NCI-H2107 (cell line): ENCODE results near the gene EVA1A.
"Not testable (repeated sequence)": the region's sequence is repeated elsewhere in the genome, so short reads cannot be mapped to it uniquely, and the experiment has no call there.

ENCODE experiments used
- DNase-seq: peaks from one replicate; lab custom pipeline; 2025; lab: John Stamatoyannopoulos, UW

EVA1A gene

DNA sequence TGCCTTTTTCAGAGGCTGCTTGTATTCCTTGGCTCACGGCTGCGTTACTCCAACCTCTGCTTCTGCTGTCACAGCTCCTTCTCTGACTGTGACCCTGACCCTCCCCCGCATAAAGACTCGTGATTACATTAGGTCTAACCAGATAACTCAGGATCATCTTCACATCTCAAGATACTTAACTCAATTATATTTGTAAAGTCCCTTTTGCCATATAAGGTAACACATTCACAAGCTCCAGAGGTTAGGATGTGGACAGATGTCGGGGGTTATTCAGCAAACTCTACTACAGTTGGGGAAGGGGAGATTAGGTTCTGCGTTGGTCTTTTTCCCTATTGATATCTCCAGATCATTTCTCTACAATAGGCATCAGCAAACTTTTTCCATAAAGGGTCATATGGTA lies 76.9 kb downstream of the EVA1A start:
- DNase-seq, result no peak

DNA sequence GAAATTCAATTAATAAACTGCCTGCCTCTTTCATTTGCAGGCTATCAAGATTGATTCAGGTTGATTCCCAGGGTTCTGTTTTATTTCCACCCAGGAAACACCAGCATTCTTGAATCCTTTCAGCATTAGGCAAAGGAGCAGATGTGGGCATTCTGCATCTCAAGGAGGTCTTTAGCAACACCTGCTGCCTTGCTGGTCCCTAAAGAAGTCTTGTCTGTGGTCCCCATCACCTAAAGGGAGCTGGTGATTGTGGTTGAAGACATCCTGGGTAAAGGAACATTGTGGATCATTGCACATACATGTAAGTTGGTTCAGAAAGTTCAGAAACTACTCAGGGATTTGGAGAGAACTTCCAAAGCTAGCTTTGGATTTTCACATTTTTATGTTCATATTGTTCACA lies 78.3 kb downstream of the EVA1A start:
- DNase-seq, result no peak

DNA sequence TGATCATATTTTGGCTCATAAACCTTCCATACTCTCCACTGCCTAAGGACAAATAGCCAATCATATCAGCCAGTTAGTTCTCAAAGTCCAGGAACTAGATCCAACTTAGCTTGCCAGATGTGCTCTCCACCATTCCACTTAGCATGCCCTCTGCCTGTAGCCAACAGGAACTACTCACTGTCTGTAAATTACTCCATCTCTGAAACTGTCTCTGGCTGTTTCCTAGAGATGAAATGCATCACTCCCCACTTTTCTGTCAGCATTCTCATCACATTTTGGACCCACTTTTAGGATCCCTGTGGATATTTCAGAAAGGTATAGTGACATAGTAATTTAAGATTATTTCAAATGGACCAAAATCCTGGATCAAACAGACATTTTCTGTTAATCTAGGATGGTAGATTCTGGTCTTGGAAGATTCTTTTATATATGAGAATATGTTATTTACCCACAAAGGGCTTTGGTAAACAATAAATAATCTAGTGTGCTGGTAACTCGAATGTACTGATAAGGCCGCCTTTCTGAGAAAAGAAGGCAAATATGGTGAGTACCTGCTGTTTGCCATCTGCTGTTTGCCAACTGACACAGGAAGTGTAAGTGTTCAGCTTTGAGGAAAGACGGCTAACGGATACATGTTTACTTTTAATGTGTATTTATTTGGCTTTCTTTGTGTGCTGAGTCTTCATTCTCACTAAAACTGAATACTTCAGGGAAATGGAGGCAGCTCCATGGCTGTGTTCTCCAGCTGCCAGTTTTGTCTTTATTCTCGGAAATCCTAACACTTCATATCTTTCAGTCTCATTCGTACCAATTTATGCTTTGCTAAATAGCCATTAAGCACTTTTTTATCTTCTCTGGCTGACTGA lies 79.5 kb downstream of the EVA1A start:
- DNase-seq, result no peak

DNA sequence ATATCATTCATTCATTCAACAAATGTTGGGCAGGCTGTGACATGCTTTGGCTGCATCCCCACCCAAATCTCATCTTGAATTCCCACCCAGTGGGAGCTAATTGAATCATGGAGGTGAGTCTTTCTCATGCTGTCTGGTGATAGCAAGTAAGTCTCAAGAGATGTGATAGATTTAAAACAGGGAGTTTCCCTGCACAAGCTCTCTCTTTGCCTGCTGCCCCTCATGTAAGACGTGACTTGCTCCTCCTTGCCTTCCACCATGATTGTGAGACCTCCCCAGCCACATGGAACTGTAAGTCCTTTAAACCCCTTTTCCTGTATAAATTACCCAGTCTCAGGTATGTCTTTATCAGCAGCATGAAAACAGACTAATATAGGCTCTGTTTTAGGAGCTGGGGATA lies 83.0 kb downstream of the EVA1A start:
- DNase-seq, result not testable (repeated sequence)

DNA sequence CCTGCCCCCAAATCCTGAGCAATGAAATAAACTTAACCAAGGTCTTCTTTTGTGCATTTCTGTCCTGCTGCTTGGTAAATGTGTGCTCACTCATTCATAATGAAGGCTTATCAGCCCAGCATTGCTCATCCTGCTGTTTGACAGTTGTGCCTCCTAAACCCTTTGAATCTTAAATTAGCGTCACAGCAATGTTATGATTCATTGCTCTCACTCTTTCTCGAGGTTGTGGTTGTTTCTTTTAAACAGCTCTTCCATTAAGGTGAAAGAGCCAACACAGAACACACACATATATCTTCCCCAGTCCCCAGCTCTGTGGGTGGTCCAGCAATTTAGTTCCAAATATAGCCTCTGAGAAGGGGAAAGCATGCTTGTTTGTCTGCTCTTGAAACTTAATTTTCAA lies 84.0 kb downstream of the EVA1A start:
- DNase-seq, result no peak

DNA sequence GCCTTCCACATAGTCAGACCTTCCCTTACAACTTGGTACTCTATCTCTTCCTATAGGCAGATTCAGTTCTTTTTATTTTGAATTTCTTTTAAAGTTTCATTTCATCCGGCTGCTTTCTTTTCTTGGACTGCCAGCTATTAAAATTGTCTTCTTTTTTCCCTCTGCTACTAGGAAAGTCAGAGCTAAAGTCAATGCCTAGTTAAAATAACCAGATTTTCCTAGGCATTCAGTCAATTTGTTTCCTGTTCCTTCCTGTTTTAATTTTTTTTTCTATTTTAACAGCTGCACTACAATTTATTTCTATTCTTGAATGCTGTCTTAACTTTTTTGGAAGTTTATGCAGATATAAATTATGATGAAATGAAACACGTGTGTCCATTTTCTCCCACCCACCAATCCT lies 84.8 kb downstream of the EVA1A start:
- no peak for DNase-seq

DNA sequence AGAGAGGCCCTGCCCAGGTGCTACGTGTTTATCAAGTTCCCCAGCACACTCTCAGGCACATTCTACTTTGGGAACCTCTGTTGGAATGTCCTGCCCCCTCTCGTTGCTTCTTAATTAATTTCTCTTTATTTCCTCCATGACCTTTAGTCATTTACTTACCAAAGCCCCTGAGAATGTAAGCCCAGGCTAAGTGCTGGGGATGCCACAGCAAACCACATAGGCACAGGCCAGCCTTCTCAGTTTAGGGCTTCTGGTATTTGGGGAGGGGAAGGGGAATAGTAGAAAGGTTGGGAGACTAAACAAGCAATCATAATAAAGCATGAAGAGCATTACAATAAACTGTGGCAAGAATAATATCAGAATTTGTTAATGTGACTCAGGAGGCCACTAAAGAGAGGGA lies 85.7 kb downstream of the EVA1A start:
- no peak for DNase-seq

DNA sequence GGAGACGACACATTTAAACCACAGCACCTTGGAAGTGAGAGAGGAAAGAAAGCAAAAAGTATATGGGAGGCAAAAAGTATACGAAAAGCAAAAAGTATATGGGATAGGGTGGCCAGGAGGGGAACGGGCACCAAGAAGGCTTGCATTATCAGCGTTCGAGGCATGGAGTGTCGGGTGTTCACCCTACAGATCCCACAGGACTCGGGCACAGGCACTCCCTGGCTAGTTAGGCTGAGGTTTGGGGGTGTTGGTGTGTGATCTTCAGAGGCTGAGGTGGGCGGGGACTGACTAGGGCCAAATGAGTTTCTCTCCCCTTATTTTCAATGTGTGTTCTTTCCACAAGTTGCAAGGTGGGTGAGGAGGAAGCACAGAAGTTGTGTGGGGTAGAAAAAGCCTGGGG lies 86.6 kb downstream of the EVA1A start:
- no peak for DNase-seq

DNA sequence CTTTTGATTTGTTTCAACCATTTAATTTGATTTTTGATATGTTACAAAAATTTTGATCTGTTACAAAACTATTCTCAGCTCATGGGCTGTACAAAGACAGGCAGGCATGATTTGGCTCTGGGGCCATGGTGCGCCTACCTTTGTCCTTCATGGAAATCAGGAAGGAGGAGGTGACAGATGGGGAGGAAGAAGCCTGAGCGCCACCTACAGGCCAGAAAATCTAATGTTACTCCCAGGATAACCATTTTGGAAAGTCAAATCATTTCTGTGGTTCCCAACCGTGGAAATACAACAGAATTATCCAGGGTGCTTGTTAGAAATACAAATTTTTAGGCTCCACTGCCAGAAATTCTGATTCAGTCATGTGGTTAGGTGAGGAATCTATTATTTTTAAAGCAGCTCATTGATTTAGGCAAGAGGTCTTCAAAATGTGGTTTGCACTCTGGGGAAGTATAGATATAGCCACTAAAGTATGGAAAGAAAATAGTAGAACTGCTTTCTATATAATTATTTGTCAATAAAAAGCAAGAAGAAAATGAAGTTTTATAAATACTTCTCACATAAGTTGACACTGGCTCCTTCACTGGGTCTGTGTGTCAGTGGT lies 93.9 kb downstream of the EVA1A start:
- no peak for DNase-seq

DNA sequence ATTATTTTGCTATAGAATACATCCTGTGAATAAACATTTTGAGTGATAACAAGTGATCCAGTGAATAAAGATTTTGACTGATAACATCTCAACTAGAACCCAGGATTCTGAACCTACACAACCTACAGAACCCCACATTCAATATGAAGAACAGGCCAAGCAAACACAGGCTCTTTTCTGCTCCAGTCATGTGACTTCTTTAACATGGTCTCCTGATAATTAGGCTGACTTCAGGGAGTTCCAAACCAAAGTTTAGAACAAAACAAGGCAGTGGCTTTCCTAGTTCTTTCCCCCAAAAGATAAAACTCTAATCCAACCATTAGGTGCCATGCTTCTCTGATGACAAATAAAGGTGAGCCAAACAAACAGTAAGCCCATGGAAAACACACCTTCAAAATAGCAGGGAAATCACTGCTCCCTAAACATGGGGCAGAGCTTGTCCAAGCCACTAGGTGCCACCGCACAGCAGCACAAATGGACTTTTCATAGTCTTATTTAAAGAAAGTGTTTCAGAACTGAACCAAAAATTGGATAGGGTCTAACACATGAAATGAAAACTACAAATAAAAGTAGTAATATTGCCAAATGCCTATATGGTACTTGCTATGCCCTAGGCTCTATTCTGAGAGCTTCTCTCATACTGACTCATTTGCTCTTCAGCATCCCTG lies 95.3 kb downstream of the EVA1A start:
- no peak for DNase-seq

DNA sequence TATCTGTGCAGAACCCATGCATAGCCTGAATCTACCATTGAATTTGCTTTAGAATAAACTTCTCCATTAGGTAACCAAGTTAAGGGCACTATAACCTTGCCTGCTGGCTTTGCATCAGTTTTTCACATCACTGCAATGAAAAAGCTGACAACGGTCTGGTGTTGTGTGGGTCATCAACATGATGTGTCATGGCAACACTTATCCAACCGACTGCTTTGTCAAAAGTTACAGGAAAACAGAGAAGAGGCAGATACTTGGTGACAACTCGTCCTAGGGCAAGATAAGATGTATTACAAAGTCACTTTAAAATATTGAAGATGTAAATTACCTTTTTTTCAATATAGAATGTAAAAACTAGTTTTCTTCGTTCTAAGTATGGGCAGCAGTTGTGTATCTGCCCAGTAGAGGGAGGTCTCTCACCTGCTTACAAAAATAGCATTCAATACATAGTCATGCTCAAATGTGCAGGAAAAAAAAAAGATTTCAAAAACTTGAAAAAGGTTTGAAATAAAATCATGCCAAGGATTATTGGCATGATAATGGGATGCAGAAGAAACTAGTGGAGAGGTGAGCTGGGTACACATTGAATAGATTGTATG lies 96.3 kb downstream of the EVA1A start:
- no peak for DNase-seq

DNA sequence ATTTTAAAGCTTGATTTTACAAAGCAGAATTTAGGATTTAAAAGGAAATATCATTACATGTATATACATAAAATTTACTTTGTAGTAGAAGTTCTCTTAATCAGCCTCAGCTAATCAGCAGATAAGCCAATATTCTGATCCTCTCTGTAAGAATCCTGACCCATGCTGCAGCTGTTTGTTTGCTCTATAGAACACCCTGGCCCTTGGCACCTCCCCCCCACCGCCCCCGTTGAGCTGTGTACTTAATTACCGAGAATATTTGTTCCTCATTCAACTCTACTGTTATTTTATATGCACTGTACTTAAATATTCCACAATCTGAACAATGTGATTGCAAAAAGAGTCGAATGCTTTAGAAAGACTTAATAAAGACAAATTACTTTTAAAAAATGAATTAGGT lies 98.0 kb downstream of the EVA1A start:
- no peak for DNase-seq

DNA sequence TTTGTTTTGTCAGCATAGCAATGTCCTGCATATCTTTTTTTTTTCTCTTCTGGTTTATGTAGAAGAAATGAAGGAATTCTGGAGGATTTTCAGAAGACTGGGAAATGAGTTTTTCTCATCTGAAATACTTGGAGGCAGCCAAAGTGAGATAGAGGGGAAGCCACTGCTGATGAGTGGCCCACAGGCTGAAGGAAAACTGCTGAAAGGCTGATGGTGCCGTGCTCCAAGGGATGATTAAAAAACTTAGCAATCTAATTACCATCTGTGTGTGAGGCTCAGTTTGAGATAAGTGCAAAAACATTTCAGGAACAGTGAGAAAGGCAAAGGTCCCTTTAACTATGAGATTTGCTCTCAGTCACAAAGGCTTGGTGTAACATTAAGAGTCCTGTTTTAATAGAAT lies 98.5 kb downstream of the EVA1A start:
- DNase-seq, result no peak

DNA sequence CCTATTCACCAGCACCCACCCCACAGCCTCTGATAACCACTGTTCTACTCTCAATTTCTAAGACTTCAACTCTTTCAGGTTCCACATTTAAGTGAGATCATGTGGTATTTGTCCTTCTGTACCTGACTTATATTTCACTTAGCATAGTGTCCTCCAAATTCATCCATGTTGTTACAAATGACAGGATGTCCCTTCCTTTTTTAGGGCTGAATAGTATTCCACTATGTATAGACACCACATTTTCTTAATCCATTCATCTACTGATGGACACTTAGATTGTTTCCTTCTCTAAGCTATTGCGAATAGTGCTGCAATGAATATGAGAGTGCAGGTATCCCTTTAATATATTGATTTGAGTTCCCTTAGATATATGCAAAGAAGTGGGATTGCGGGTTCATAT lies 100.1 kb downstream of the EVA1A start:
- no peak for DNase-seq

DNA sequence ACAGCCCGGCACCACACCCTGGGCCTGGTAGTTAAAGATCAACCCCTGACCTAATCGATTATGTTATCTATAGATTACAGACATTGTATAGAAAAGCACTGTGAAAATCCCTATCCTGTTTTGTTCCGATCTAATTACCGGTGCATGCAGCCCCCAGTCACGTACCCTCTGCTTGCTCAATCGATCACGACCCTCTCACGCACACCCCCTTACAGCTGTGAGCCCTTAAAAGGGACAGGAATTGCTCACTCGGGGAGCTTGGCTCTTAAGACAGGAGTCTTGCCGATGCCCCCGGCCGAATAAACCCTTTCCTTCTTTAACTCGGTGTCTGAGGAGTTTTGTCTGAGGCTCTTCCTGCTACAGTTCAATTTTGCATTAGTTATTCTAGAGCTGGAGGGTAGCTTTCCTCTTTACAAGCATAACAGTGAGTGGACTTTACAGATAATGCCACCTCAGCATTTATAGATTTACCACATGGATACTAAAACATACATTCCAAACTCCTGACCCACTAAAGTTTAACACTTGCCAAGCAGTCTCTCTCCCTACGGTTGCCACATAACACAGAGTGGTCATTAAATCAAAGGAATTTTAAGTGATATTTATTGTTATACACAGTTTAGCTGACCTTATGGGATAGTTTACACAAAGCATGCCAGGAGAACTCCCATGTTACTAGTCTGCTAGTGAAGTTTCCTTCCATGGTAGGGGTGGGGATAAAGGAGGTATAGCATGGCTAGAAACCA lies 101.0 kb downstream of the EVA1A start:
- DNase-seq, result no peak

DNA sequence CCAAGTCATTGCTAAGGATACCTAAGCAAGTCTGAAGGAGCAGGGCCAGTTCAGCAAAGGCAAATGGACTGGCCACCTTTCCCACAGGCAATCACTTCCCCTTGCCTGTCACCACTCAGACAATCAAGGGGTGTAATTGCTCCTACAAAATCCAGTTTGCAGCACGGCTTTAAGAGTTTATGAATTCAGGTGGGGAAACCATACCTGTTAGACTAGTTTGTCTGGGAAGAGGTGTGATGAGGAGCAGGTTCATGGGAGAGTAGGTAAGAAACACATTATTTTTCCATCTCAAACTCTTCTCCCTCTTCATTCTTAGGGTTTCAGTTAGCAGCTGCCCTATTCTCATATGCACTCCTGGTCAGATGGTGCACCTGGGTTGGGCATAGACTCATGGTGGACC lies 102.5 kb downstream of the EVA1A start:
- no peak for DNase-seq

DNA sequence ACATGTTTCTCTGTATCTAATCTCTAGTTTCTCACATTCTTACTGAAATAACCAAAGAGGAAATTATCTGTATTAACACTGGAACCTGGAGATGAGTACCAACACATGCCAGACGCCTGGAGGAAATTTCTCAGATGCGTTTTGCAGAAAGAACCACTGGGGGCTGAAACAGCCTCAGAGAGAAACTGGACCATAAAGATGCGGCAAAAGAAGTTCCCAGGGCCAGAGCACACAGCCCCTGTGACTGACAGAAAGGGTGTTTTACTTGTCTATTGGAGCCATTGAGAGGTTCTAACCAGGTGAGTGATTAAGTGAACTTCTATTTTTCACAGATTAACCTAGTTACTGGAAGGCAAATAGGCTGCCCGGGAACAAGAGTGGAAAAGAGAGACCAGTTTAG lies 103.9 kb downstream of the EVA1A start:
- no peak for DNase-seq

DNA sequence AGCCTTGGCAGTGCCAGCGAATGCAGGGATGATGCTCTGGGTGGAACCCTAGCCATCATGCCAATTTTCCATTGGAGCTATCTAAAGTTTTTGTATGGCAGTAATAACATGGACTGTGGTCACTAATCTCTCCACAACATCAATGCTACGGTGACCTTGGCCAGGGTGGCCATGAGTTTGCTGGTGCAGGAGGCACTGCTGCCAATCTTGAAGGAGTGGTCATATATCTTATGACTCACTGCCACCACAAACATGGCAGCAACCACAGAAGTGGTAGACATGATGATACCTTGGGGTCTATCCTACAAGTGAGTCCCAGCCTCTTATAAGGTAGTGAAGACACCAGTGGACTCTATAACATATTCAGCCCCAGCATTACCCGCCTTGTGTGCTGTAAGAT lies 104.6 kb downstream of the EVA1A start:
- no peak for DNase-seq

DNA sequence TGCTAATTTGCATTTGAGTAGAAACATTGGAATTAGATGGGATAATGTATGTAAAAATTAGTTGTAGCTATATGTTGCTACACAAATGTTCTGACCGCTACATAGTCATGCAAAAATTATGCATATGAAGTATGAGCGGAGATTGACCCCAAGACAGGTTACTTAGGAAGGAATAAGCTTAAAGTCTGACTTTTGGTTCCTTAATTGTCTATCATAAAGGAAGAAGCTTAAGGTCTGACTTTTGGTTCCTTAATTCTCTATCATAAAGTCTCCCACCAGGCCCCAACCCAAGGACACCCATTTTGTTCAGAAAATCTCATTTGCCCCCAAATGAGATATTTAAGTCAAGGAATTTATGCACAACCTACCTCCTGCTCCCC lies 106.5 kb downstream of the EVA1A start:
- DNase-seq, result no peak

DNA sequence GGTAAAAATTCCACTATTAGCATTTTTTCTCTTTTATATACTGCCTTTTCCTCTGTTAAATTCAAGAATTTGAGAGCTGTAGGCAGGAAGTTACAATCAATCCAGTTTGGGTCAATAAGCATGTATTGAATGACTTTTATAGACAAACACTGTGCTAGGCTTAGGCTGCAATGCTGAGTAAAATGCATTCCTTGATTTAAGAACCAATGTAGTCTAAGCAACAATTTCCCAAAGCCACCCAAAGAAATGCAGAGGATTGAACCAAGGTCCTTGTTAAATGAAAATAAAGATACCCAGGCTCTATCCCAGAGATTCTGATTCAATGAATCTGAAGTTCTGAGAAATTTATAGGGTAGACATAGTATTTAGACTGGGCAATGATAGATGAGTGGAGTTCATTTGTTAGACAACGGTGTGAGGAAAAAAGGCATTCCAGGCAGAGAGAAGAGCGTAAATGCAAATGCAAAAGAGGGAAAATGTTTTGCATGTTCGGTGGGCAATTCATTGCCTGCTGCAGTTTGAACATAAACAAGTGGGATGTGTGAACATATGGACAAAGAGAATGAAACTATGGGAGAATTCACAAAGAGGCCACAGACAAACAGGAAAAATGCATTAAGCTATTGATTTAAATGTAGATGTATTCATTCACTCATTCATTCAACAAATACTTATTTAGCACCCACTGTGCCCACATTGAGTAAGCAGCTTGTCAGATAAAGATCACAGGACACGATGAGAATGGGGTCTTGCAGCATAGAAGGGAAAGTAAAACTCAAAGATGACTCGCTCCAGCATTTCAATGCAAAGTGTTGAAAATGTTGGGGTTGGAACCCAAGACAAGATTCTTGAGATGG lies 107.1 kb downstream of the EVA1A start:
- DNase-seq, result no peak

DNA sequence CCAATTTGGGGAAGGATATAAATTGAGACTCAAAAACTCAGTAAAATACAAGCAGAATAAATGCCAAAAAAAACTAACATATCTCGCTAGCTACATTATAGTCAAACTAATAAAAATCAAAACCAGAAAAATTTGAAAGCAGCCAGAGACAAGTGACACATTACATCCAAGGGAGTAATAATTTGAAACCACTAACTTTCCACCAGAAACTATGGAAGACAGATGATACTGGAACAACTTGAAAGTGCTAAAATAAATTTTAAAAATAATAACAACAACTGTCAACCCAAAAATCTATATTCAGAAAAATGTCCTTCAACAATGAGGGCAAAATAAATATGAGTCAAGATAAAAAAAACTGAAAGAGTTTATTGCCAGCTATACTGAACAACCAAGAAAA lies 110.7 kb downstream of the EVA1A start:
- no peak for DNase-seq
